Measurements from ENCODE around the gene ANKRD24.
"Not testable (repeated sequence)": the region's sequence is repeated elsewhere in the genome, so short reads cannot be mapped to it uniquely, and the experiment has no call there.

The ANKRD24 gene

GRCh38 chr19:4267901-4268815 lies 85.7 kb downstream of the ANKRD24 start:
- no peak overlapping the region for H2AFZ ChIP-seq (ENCODE audit: low read length)
- no peak overlapping the region for H2BK120ac ChIP-seq (ENCODE audit: low read depth, low read length)
- H3K4ac ChIP-seq (ENCODE audit: low read length), result no peak overlapping the region
- no peaks in the 10 kb centered on the region for H3K9me3 ChIP-seq (replicated peaks in 1 of 2; ENCODE audit: control insufficient read depth in 2 of 2, insufficient read depth in 1 of 2, low read depth in 1 of 2, low read length in 2 of 2)
- DNase-seq (ENCODE audit: low spot score), result no peak
- no peak overlapping the region for H4K8ac ChIP-seq (ENCODE audit: low read depth, low read length)
- peaks cover 15 to 34% of the 10 kb centered on the region in 2 donors for H3K36me3 ChIP-seq (replicated peaks in 1 of 2; ENCODE audit: control insufficient read depth in 2 of 2, insufficient read depth in 2 of 2, low read length in 2 of 2)
- no peak overlapping the region for H3K18ac ChIP-seq (ENCODE audit: low read length)
- no peak overlapping the region for H2BK5ac ChIP-seq (ENCODE audit: low read length)
- H3K23ac ChIP-seq (ENCODE audit: low read depth, low read length, poor library complexity), result peak overlapping the region; percentile 85
- H4K91ac ChIP-seq (ENCODE audit: low read depth, low read length, poor library complexity), result no peak overlapping the region
- no peak overlapping the region for H2BK12ac ChIP-seq (ENCODE audit: low read length)
- no peaks in the 10 kb centered on the region for H3K4me1 ChIP-seq (ENCODE audit: control insufficient read depth in 2 of 2, insufficient read depth in 1 of 2, low read depth in 1 of 2, low read length in 2 of 2)
- no peak overlapping the region for H3K4me3 ChIP-seq (ENCODE audit: low read length in 2 of 2)
- H3K27me3 ChIP-seq (ENCODE audit: control insufficient read depth in 3 of 3, insufficient read depth in 3 of 3, low read depth in 1 of 3, low read length in 3 of 3), result no peaks in the 10 kb centered on the region
- H3K9ac ChIP-seq (ENCODE audit: low read depth, low read length, poor library complexity), result no peak overlapping the region
- H3K4me2 ChIP-seq (ENCODE audit: insufficient read depth, low read length, poor library complexity, severe bottlenecking), result no peak overlapping the region
- no peak overlapping the region for H2BK15ac ChIP-seq (ENCODE audit: low read length)
- H2AK5ac ChIP-seq (ENCODE audit: low read depth, low read length), result no peak overlapping the region
- H3K14ac ChIP-seq (ENCODE audit: low read length), result no peak overlapping the region
- no CpG with 5 or more reads among the region's 30 CpGs for WGBS, 2 donors (ENCODE audit: extremely low coverage in 2 of 2, insufficient read length in 2 of 2, insufficient replicate concordance in 1 of 2)
- no peak overlapping the region for H3K27ac ChIP-seq (replicated peaks; ENCODE audit: low read length)
- peaks cover 3% of the 10 kb centered on the region for H3K79me1 ChIP-seq (ENCODE audit: low read depth, low read length)

DNA sequence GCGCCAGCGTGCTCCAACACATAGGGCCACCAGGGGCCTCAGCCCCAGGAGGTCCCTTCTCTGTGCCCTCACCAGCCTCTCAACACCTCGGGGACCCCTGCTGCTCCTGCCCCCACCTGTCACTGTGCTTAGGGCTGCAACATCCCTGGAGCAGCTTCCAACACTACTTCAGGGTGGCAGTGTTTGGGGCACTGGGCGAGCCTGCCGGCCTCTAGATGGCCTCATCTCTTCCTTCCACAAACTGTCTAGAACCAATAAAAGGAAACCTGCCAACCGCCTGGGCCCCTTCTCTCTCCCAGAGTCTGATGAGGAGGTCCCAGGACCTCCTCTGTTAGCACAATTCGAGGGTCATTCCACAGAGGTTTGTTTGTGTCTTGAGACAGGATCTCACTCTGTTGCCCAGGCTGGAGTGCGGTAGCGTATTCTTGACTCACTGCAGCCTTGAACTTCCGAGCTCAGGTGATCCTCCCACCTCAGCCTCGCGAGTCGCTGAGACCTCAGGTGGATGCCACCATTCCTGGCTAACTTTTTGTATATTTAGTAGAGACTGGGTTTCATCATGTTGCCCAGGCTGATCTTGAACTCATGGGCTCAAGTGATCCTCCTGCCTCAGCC lies 86.4 kb downstream of the ANKRD24 start:
- H2BK5ac ChIP-seq (ENCODE audit: low read length), result no peak overlapping the region
- no peak overlapping the region for H3K9ac ChIP-seq (ENCODE audit: low read depth, low read length, poor library complexity)
- no peak overlapping the region for H4K8ac ChIP-seq (ENCODE audit: low read depth, low read length)
- H2BK12ac ChIP-seq (ENCODE audit: low read length), result no peak overlapping the region
- H3K79me1 ChIP-seq (ENCODE audit: low read depth, low read length), result peaks cover 2% of the 10 kb centered on the region
- no peak overlapping the region for H3K4ac ChIP-seq (ENCODE audit: low read length)
- H3K23ac ChIP-seq (ENCODE audit: low read depth, low read length, poor library complexity), result no peak overlapping the region
- H2AFZ ChIP-seq (ENCODE audit: low read length), result no peak overlapping the region
- no peak overlapping the region for H2BK15ac ChIP-seq (ENCODE audit: low read length)
- no CpG with 5 or more reads among the region's 13 CpGs for WGBS, 2 donors (ENCODE audit: extremely low coverage in 2 of 2, insufficient read length in 2 of 2, insufficient replicate concordance in 1 of 2)
- no peak overlapping the region for H2BK120ac ChIP-seq (ENCODE audit: low read depth, low read length)
- H4K91ac ChIP-seq (ENCODE audit: low read depth, low read length, poor library complexity), result no peak overlapping the region
- H3K4me3 ChIP-seq (ENCODE audit: low read length in 2 of 2), result no peak overlapping the region
- DNase-seq (ENCODE audit: low spot score), result no peak
- H3K4me2 ChIP-seq (ENCODE audit: insufficient read depth, low read length, poor library complexity, severe bottlenecking), result no peak overlapping the region
- H3K18ac ChIP-seq (ENCODE audit: low read length), result no peak overlapping the region
- H3K36me3 ChIP-seq (replicated peaks in 1 of 2; ENCODE audit: control insufficient read depth in 2 of 2, insufficient read depth in 2 of 2, low read length in 2 of 2), result peaks cover 14 to 29% of the 10 kb centered on the region in 2 donors
- H3K14ac ChIP-seq (ENCODE audit: low read length), result no peak overlapping the region
- no peaks in the 10 kb centered on the region for H3K4me1 ChIP-seq (ENCODE audit: control insufficient read depth in 2 of 2, insufficient read depth in 1 of 2, low read depth in 1 of 2, low read length in 2 of 2)
- H3K9me3 ChIP-seq (replicated peaks in 1 of 2; ENCODE audit: control insufficient read depth in 2 of 2, insufficient read depth in 1 of 2, low read depth in 1 of 2, low read length in 2 of 2), result no peaks in the 10 kb centered on the region
- no peak overlapping the region for H3K27ac ChIP-seq (replicated peaks; ENCODE audit: low read length)
- no peak overlapping the region for H2AK5ac ChIP-seq (ENCODE audit: low read depth, low read length)
- H3K27me3 ChIP-seq (ENCODE audit: control insufficient read depth in 3 of 3, insufficient read depth in 3 of 3, low read depth in 1 of 3, low read length in 3 of 3), result no peaks in the 10 kb centered on the region

DNA sequence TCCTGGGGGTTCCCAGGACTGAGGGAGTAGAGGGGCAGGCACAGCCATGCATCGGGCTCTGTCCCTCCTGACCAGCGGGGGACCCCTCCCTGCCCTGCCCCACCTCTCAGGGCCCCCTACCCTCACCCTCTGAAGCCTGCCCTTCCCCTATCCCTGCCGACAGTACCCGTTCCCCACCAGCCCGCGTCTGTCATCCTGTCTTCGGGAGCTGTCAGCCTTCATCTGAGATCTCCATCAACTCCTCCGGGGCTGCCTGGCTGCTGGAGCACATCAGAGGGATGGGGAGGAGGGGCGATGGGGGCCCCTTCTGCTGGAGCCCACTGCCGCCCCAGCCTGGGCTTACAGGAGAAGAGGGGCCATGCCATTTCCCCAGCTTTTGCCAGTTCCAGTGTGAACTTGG lies 90.4 kb downstream of the ANKRD24 start:
- no peak overlapping the region for H3K9ac ChIP-seq (ENCODE audit: low read depth, low read length, poor library complexity)

GRCh38 chr19:4274321-4274686 lies 91.8 kb downstream of the ANKRD24 start:
- not testable (repeated sequence) for H3K9me3 ChIP-seq (replicated peaks in 1 of 2; ENCODE audit: control insufficient read depth in 2 of 2, insufficient read depth in 1 of 2, low read depth in 1 of 2, low read length in 2 of 2); DNase-seq (ENCODE audit: low spot score); H4K91ac ChIP-seq (ENCODE audit: low read depth, low read length, poor library complexity); H3K9ac ChIP-seq (ENCODE audit: low read depth, low read length, poor library complexity); H3K79me1 ChIP-seq (ENCODE audit: low read depth, low read length); H3K27ac ChIP-seq (replicated peaks; ENCODE audit: low read length); H2BK5ac ChIP-seq (ENCODE audit: low read length); H2BK12ac ChIP-seq (ENCODE audit: low read length); H3K4me3 ChIP-seq (ENCODE audit: low read length in 2 of 2); H3K14ac ChIP-seq (ENCODE audit: low read length); H3K18ac ChIP-seq (ENCODE audit: low read length); H3K4me2 ChIP-seq (ENCODE audit: insufficient read depth, low read length, poor library complexity, severe bottlenecking); H3K23ac ChIP-seq (ENCODE audit: low read depth, low read length, poor library complexity); H2AFZ ChIP-seq (ENCODE audit: low read length); H2BK15ac ChIP-seq (ENCODE audit: low read length); H4K8ac ChIP-seq (ENCODE audit: low read depth, low read length); H3K4ac ChIP-seq (ENCODE audit: low read length); H2AK5ac ChIP-seq (ENCODE audit: low read depth, low read length); H3K36me3 ChIP-seq (replicated peaks in 1 of 2; ENCODE audit: control insufficient read depth in 2 of 2, insufficient read depth in 2 of 2, low read length in 2 of 2); H2BK120ac ChIP-seq (ENCODE audit: low read depth, low read length)
- Histone ChIP-seq H3K4me1 (ENCODE audit: control insufficient read depth in 2 of 2, insufficient read depth in 1 of 2, low read depth in 1 of 2, low read length in 2 of 2) (peaks cover 3 to 11% of the 10 kb centered on the region in 2 donors), H3K27me3 (ENCODE audit: control insufficient read depth in 3 of 3, insufficient read depth in 3 of 3, low read depth in 1 of 3, low read length in 3 of 3) (peaks cover 0 to 16% (median under 1%) of the 10 kb centered on the region in 3 experiments)
- no CpG with 5 or more reads among the region's 6 CpGs for WGBS, 2 donors (ENCODE audit: extremely low coverage in 2 of 2, insufficient read length in 2 of 2, insufficient replicate concordance in 1 of 2)

More for the DNA sequence above, 90.4 kb downstream of the ANKRD24 start:
- WGBS, 2 donors (ENCODE audit: extremely low coverage in 2 of 2, insufficient read length in 2 of 2, insufficient replicate concordance in 1 of 2), result no CpG with 5 or more reads among the region's 10 CpGs
- H3K4me3 ChIP-seq (ENCODE audit: low read length in 2 of 2), result no peak overlapping the region
- no peak for DNase-seq (ENCODE audit: low spot score)
- H3K4me2 ChIP-seq (ENCODE audit: insufficient read depth, low read length, poor library complexity, severe bottlenecking), result no peak overlapping the region
- H4K91ac ChIP-seq (ENCODE audit: low read depth, low read length, poor library complexity), result no peak overlapping the region
- peaks cover 11 to 15% of the 10 kb centered on the region in 2 donors for H3K36me3 ChIP-seq (replicated peaks in 1 of 2; ENCODE audit: control insufficient read depth in 2 of 2, insufficient read depth in 2 of 2, low read length in 2 of 2)
- H2BK15ac ChIP-seq (ENCODE audit: low read length), result no peak overlapping the region
- no peaks in the 10 kb centered on the region for H3K9me3 ChIP-seq (replicated peaks in 1 of 2; ENCODE audit: control insufficient read depth in 2 of 2, insufficient read depth in 1 of 2, low read depth in 1 of 2, low read length in 2 of 2)
- peaks cover 2% of the 10 kb centered on the region for H3K79me1 ChIP-seq (ENCODE audit: low read depth, low read length)
- no peak overlapping the region for H3K27ac ChIP-seq (replicated peaks; ENCODE audit: low read length)
- no peak overlapping the region for H2BK12ac ChIP-seq (ENCODE audit: low read length)
- H2AFZ ChIP-seq (ENCODE audit: low read length), result no peak overlapping the region
- H3K14ac ChIP-seq (ENCODE audit: low read length), result no peak overlapping the region
- peaks cover 0 to 6% (median 0%) of the 10 kb centered on the region in 3 experiments for H3K27me3 ChIP-seq (ENCODE audit: control insufficient read depth in 3 of 3, insufficient read depth in 3 of 3, low read depth in 1 of 3, low read length in 3 of 3)
- no peak overlapping the region for H2AK5ac ChIP-seq (ENCODE audit: low read depth, low read length)
- H2BK120ac ChIP-seq (ENCODE audit: low read depth, low read length), result no peak overlapping the region
- H3K18ac ChIP-seq (ENCODE audit: low read length), result no peak overlapping the region
- H3K23ac ChIP-seq (ENCODE audit: low read depth, low read length, poor library complexity), result peak overlapping the region; percentile 80
- H3K4me1 ChIP-seq (ENCODE audit: control insufficient read depth in 2 of 2, insufficient read depth in 1 of 2, low read depth in 1 of 2, low read length in 2 of 2), result peaks cover 0 to 7% of the 10 kb centered on the region in 2 donors
- H4K8ac ChIP-seq (ENCODE audit: low read depth, low read length), result no peak overlapping the region
- H2BK5ac ChIP-seq (ENCODE audit: low read length), result peak overlapping the region; percentile 60
- no peak overlapping the region for H3K4ac ChIP-seq (ENCODE audit: low read length)

Data from neuronal stem cell (in vitro differentiated cells).